Endothelial cell of umbilical vein (primary cell): ENCODE measurements around the gene MRC2. TPM values are rescaled to one million over a fixed set of nuclear protein-coding genes. Genes with fewer than 3 reads are reported as not detected.

Experiments used
- BruUV-seq: library from RNA; stranded (reverse); fragments of 400-500 nt; replicated peaks from 2 replicates; lab custom pipeline; 2021; lab: Mats Ljungman, UMichigan
- CTCF ChIA-PET: fragments of 300-600, 350-600 bp; sonication (Branson Sonifier 250); formaldehyde crosslinking; loops from one replicate; lab custom pipeline; 2021; ENCODE audit warnings: antibody characterized with exemption, inconsistent platforms; lab: Charles Lee
- POLR2A ChIA-PET: fragments of 300-600, 350-600 bp; sonication (Branson Sonifier 250); formaldehyde crosslinking; loops from one replicate; lab custom pipeline; 2021; ENCODE audit warnings: antibody characterized with exemption, inconsistent platforms; lab: Charles Lee
- DNase-seq: peaks from one replicate; pipeline ENCODE4 v3.0.0-alpha.2; 2011; ENCODE audit warnings: low read depth, low spot score
- FAIRE-seq: peaks from 2 replicates; lab custom pipeline; 2011; peaks lifted over from hg19 to GRCh38; lab: Jason Lieb, UNC
- H2AFZ ChIP-seq: 2 replicates; pipeline ENCODE4 v1.6.0; 2012; ENCODE audit warnings: low read depth, low read length, control low read depth, inconsistent platforms
- H3K27ac ChIP-seq: 2 replicates; pipeline ENCODE4 v1.5.1; 2011; ENCODE audit warnings: low read depth, mild to moderate bottlenecking, control low read depth, low read length, moderate library complexity; ENCODE audit not compliant: insufficient read depth
- H3K27me3 ChIP-seq, 2 experiments: 2 replicates each; pipeline versions ENCODE4 v1.6.0 to v1.6.1; 2011; ENCODE audit warnings: low read length in 2 of 2, mixed read lengths in 1 of 2; ENCODE audit not compliant: control insufficient read depth in 2 of 2, insufficient read depth in 2 of 2
- H3K36me3 ChIP-seq, 2 experiments: 2 replicates in 1 of 2; 3 replicates in 1 of 2; pipeline ENCODE4 v1.5.1; 2011; ENCODE audit warnings: low read length in 2 of 2, mild to moderate bottlenecking in 1 of 2, moderate library complexity in 1 of 2; ENCODE audit not compliant: control insufficient read depth in 2 of 2, insufficient read depth in 2 of 2; ENCODE audit errors: extremely low read depth in 1 of 2
- H3K4me1 ChIP-seq: 3 replicates; pipeline ENCODE4 v1.5.1; 2011; ENCODE audit warnings: mild to moderate bottlenecking, low read length; ENCODE audit not compliant: control insufficient read depth, insufficient read depth; ENCODE audit errors: extremely low read depth
- H3K4me2 ChIP-seq: 2 replicates; pipeline ENCODE4 v1.6.1; 2011; ENCODE audit warnings: low read length, control low read depth, mixed read lengths; ENCODE audit not compliant: insufficient read depth
- H3K4me3 ChIP-seq, 3 experiments: fragments of 200-600 bp in 1 of 3; sonication (generic), shearing (Covaris generic) in 1 of 3; replicated peaks in 1 of 3; 2 replicates each; pipeline ENCODE4 v1.5.1; 2011 to 2016; ENCODE audit warnings: control low read depth in 3 of 3, low read length in 3 of 3, mild to moderate bottlenecking in 2 of 3, inconsistent platforms in 1 of 3, low read depth in 1 of 3, moderate library complexity in 1 of 3; ENCODE audit not compliant: insufficient read depth in 1 of 3
- H3K79me2 ChIP-seq: 2 replicates; pipeline ENCODE4 v1.6.0; 2012; ENCODE audit warnings: low read length, inconsistent platforms; ENCODE audit not compliant: control insufficient read depth, insufficient read depth
- H3K9ac ChIP-seq: replicated peaks from 2 replicates; pipeline ENCODE3; 2011; ENCODE audit warnings: low read length, control low read depth; ENCODE audit not compliant: insufficient read depth; ENCODE audit errors: extremely low read depth
- H3K9me1 ChIP-seq: replicated peaks from 3 replicates; pipeline ENCODE4 v1.6.0; 2011; ENCODE audit warnings: mild to moderate bottlenecking, low read length; ENCODE audit not compliant: control insufficient read depth, insufficient read depth; ENCODE audit errors: extremely low read depth
- H3K9me3 ChIP-seq: replicated peaks from 2 replicates; pipeline ENCODE4 v1.5.1; 2012; ENCODE audit warnings: low read length, inconsistent platforms; ENCODE audit not compliant: control insufficient read depth, insufficient read depth
- H4K20me1 ChIP-seq: replicated peaks from 2 replicates; pipeline ENCODE3; 2011; ENCODE audit warnings: mild to moderate bottlenecking, low read length; ENCODE audit not compliant: control insufficient read depth, insufficient read depth; ENCODE audit errors: extremely low read depth
- EZH2 ChIP-seq: IDR thresholded peaks from 2 replicates; pipeline ENCODE4 v1.6.1; 2012; ENCODE audit warnings: borderline replicate concordance, low read depth, mild to moderate bottlenecking, moderate library complexity, low read length, inconsistent platforms; ENCODE audit not compliant: severe bottlenecking
- GATA2 ChIP-seq: IDR thresholded peaks from 2 replicates; pipeline ENCODE4 v1.7.0; 2011; ENCODE audit warnings: low read depth, mild to moderate bottlenecking, moderate library complexity, mixed read lengths, low read length; ENCODE audit not compliant: insufficient read length, insufficient read depth
- POLR2AphosphoS5 ChIP-seq: IDR thresholded peaks from 2 replicates; pipeline ENCODE4 v1.6.1; 2012; ENCODE audit warnings: low read depth, mild to moderate bottlenecking, control low read depth, low read length, moderate library complexity; ENCODE audit not compliant: insufficient read depth
- dilution Hi-C: fragments of 300-500 bp; cut with MboI; formaldehyde crosslinking; loops from one replicate; pipeline ENCODE4 v1.15.0; 2019; ENCODE audit warnings: low sequenced_read_pairs; ENCODE audit not compliant: extremely low pct_ligation_motif_present
- intact Hi-C: fragments of 100-400 bp; cut with micrococcal nuclease; formaldehyde crosslinking; loops from one replicate; pipeline ENCODE4 v1.10.0; 2022
- polyA plus RNA-seq, 4 experiments: library from polyadenylated mRNA; depleted of rRNA in 3 of 4; stranded (reverse) in 3 of 4; unstranded in 1 of 4; fragments of >200 nt; gene quantifications; 2 replicates each; pipeline versions ENCODE4 v1.2.1 to v1.2.3, GENCODE V29; 2011 to 2012; ENCODE audit warnings: missing spikeins in 1 of 4
- total RNA-seq: library from RNA; stranded (reverse); gene quantifications from 2 replicates; pipeline ENCODE4 v1.2.3, GENCODE V29; 2021
- TF ChIP-seq, protein P1 (sequence below), 2 donors: IDR thresholded peaks; 1 replicate in 1 of 2; 2 replicates in 1 of 2; pipeline ENCODE4 v1.5.1; 2011; ENCODE audit warnings: low read length in 2 of 2, mild to moderate bottlenecking in 2 of 2, moderate library complexity in 2 of 2, control low read depth in 1 of 2, inconsistent platforms in 1 of 2, low read depth in 1 of 2; ENCODE audit not compliant: insufficient read depth in 1 of 2; ENCODE audit errors: extremely low read depth in 1 of 2

MRC2 gene
- total and polyA plus RNA-seq, 2 donors (not counting 3 experiments of a cell fraction or from before 2014, with no cell fraction given) = 30.6 to 52.7 TPM

DNA sequence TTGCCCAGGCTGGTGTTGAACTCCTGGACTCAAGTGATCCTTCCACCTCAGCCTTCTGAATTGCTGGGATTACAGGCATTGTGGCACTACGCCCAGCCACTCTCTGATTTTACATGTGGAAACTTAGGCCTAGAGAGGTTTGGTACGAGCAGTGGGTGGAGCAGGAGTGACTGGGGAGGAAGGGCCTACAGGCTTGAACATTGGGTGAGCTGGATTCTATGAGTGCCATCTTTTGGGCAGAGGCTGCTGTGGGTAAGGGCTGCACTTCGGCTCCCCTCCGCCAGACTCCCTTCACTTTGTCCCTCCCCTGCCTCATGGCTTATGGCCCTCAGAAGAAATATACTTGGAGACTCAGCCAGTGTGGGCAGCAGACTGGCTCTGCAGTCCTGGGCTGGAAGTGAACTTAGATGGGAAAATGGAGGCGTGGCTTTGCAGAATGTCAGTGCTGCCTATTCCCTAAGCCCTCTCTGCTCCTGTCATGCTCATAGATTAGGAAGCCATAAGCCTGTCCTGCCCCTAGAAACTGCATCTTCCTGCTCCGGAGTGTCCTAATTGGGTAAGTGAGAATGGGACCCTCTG, 9.5 kb upstream of the MRC2 start:
- POLR2A ChIA-PET = no interaction called here
- Histone ChIP-seq H3K4me3 (no peak overlapping the region), H2AFZ (no peak overlapping the region), H3K36me3 (peaks cover 3 to 4% of the 10 kb centered on the region in 2 experiments), H4K20me1 (no peaks in the 10 kb centered on the region), H3K27ac (no peak overlapping the region), H3K4me2 (no peak overlapping the region), H3K4me1 (no peaks in the 10 kb centered on the region), H3K27me3 (no peaks in the 10 kb centered on the region), H3K9ac (no peak overlapping the region), H3K9me3 (no peaks in the 10 kb centered on the region), H3K9me1 (no peaks in the 10 kb centered on the region), H3K79me2 (no peaks in the 10 kb centered on the region)
- FAIRE-seq (no peak), DNase-seq (no peak)
- BruUV-seq = no TSS peak
- dilution Hi-C loops (no loop called here), intact Hi-C loops (no loop called here)
- TF ChIP-seq EZH2 = no peak
- no peak for TF ChIP-seq POLR2AphosphoS5
- TF ChIP-seq, protein P1, sequence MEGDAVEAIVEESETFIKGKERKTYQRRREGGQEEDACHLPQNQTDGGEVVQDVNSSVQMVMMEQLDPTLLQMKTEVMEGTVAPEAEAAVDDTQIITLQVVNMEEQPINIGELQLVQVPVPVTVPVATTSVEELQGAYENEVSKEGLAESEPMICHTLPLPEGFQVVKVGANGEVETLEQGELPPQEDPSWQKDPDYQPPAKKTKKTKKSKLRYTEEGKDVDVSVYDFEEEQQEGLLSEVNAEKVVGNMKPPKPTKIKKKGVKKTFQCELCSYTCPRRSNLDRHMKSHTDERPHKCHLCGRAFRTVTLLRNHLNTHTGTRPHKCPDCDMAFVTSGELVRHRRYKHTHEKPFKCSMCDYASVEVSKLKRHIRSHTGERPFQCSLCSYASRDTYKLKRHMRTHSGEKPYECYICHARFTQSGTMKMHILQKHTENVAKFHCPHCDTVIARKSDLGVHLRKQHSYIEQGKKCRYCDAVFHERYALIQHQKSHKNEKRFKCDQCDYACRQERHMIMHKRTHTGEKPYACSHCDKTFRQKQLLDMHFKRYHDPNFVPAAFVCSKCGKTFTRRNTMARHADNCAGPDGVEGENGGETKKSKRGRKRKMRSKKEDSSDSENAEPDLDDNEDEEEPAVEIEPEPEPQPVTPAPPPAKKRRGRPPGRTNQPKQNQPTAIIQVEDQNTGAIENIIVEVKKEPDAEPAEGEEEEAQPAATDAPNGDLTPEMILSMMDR (IDR thresholded peaks at IDR 0.05; ENCODE audit: extremely low read depth in 1 of 2, insufficient read depth in 1 of 2, low read depth in 1 of 2, low read length in 2 of 2) = no peak
- no peak for TF ChIP-seq GATA2
- CTCF ChIA-PET = interaction anchor here (2.5 kb wide), 1 partner anchor 65 kb away, joined by 14 read pairs; no protein-coding TSS in a partner anchor
